Measurements from ENCODE around the gene RNF224. TPM values are rescaled to one million over a fixed set of nuclear protein-coding genes. Genes with fewer than 3 reads are reported as not detected.

RNF224 gene
- total RNA-seq, 1 donor from 2014 or later, result not detected

DNA sequence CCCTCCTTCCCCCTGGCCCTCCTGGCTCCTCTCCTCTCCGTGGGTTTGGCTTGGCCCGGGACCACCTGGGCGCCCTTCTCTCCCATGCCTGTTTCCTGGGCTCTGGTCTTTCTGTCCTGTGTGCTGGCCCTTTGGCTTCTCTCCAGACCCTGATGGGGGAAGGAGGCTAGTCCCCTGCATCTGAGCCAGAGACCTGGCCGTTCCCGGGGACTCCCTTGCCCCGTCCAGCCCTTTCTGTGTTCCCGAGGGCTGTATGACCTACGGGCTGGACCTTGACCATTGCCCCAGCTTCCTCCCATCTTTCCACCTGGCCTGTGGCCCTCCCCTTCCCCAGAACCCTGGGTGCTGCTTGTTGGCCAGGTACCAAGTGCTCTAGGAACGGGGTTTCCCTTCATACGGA, 36.2 kb downstream of the RNF224 start:
- DNase-seq (ENCODE audit: low read depth), result no peak
- H3K4me3 ChIP-seq (ENCODE audit: low read depth, low read length), result no peak overlapping the region
- TF ChIP-seq, protein P1, sequence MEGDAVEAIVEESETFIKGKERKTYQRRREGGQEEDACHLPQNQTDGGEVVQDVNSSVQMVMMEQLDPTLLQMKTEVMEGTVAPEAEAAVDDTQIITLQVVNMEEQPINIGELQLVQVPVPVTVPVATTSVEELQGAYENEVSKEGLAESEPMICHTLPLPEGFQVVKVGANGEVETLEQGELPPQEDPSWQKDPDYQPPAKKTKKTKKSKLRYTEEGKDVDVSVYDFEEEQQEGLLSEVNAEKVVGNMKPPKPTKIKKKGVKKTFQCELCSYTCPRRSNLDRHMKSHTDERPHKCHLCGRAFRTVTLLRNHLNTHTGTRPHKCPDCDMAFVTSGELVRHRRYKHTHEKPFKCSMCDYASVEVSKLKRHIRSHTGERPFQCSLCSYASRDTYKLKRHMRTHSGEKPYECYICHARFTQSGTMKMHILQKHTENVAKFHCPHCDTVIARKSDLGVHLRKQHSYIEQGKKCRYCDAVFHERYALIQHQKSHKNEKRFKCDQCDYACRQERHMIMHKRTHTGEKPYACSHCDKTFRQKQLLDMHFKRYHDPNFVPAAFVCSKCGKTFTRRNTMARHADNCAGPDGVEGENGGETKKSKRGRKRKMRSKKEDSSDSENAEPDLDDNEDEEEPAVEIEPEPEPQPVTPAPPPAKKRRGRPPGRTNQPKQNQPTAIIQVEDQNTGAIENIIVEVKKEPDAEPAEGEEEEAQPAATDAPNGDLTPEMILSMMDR (conservative IDR thresholded peaks at IDR 0.05; ENCODE audit: low read depth, low read length), result no peak

DNA sequence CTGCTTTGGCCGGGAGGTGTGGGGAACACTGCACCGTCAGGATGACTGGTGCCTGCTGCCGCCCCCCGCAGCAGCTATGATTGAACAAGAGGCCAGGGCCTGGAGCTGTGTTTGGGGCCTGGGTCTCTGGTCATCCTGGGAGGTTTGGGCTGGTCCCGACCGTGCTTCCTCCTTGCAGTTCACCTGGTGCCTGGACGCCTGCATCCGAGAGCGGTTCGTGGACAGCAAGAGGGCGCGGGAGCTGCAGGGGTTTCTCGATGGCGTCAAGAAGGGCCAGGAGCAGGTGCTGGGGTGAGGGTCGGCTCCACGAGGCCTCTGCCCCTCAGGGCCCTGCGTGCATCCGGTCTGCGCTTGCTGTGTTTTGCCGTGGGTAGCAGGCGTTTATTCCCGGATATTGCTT, 36.8 kb downstream of the RNF224 start:
- TF ChIP-seq, protein P1 (conservative IDR thresholded peaks at IDR 0.05; ENCODE audit: low read depth, low read length), result no peak
- H3K4me3 ChIP-seq (ENCODE audit: low read depth, low read length), result no peak overlapping the region
- DNase-seq (ENCODE audit: low read depth), result no peak

DNA sequence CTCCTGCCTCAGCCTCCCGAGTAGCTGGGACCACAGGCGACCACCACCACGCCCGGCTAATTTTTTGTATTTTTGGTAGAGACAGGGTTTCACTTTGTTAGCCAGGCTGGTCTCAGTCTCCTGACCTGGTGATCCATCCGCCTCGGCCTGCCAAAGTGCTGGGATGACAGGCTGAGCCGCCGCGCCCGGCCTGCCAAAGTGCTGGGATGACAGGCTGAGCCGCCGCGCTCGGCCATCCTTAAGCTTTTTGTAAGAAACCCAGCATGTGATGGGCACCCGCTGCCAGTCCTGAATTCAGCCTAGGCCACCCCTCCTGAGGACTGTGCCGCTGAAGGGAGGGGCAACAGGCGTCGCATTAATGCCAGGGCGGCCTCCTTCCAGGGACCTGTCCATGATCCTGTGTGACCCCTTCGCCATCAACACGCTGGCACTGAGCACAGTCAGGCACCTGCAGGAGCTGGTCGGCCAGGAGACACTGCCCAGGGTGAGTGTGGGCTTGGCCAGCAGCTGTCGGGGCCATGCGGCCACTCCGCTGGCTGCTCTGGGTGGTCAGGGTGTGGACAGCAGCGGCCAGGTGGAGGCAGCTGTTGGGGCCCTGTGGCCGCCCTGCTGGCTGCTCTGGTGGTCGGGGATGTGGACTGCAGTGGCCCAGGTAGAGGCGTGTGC, 38.3 kb downstream of the RNF224 start:
- no peak for DNase-seq (ENCODE audit: low read depth)
- TF ChIP-seq, protein P1 (conservative IDR thresholded peaks at IDR 0.05; ENCODE audit: low read depth, low read length), result no peak
- H3K4me3 ChIP-seq (ENCODE audit: low read depth, low read length), result no peak overlapping the region

DNA sequence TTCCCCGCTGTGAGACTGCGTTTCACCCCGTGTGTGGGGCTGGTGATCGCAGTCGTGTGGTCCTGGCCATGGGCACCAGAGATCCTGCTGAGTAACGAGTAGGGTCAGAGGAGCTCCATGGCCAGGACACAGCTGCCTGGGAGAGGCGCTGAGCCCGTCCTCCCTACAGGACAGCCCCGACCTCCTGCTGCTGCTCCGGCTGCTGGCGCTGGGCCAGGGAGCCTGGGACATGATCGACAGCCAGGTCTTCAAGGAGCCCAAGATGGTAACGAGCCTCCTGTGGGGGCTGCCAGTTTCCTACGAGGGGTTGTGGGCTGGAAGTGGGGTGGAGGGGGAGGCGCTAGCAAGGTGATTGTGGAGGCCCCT, 38.8 kb downstream of the RNF224 start:
- TF ChIP-seq, protein P1 (conservative IDR thresholded peaks at IDR 0.05; ENCODE audit: low read depth, low read length), result no peak
- H3K4me3 ChIP-seq (ENCODE audit: low read depth, low read length), result no peak overlapping the region
- DNase-seq (ENCODE audit: low read depth), result no peak

DNA sequence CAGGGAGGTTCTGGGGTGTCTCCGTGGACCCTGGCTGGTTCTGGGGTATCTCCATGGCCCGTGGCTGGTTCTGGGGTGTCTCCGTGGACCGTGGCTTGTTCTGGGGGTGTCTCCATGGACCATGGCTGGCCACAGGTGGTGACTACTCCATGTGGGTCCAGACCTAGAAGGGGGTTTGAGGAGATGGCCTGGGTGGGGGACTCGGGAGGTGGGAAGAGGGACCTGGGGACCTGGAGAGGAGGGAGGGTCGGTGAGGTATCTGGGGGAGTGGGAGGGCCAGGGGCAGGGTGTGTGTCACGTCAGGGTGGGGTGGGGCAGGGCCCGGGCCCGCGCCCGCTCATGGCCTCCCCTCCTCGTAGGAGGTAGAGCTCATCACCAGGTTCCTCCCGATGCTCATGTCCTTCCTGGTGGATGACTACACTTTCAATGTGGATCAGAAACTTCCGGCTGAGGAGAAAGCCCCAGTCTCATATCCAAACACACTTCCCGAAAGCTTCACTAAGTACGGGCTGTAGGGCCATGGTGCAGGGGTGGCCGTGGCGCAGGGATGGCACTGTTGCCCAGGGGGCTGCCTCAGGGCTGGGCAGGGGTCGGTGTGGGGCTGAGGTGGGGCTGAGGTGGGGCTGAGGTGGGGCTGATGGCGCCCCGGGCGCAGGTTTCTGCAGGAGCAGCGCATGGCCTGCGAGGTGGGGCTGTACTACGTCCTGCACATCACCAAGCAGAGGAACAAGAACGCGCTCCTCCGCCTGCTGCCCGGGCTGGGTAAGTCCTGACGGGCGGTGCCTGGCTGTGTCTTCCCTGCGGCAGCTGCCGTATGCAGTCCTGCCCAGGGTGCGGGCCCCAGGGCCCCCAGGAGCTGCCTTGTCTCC, 39.5 kb downstream of the RNF224 start:
- DNase-seq (ENCODE audit: low read depth), result no peak
- H3K4me3 ChIP-seq (ENCODE audit: low read depth, low read length), result no peak overlapping the region
- TF ChIP-seq, protein P1 (conservative IDR thresholded peaks at IDR 0.05; ENCODE audit: low read depth, low read length), result no peak

DNA sequence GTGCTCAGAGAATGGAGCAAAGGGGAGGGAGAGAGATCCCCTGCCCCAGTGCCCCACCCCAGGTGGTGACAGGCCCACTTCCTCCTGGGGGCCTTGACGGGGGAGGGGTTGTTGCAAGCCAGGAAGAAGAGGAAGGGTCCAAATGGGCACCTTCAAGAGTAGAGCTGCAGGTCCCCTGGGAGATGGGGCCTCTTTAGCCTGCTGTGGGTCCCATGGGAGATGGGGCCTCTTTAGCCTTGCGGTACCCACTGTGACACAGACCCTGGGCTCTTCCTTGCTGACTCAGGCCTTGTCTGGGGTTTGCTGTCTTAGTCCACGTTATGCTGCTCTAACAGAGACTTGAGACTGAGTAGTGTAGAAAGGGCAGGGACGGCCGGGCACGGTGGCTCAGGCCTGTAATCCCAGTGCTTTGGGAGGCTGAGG, 40.6 kb downstream of the RNF224 start:
- no peak overlapping the region for H3K4me3 ChIP-seq (ENCODE audit: low read depth, low read length)
- TF ChIP-seq, protein P1 (conservative IDR thresholded peaks at IDR 0.05; ENCODE audit: low read depth, low read length), result no peak
- DNase-seq (ENCODE audit: low read depth), result no peak

Measured in epithelial cell of proximal tubule (primary cell).